Measurements from ENCODE around the gene PROCR.

- TF ChIP-seq CTCF (conservative IDR thresholded peaks at IDR 0.05 in 1 of 2, IDR thresholded peaks at IDR 0.05 in 1 of 2; ENCODE audit: low read depth in 1 of 2, low read length in 2 of 2): no peak
- no peak for TF ChIP-seq EZH2 (IDR thresholded peaks at IDR 0.05; ENCODE audit: low read length, missing control alignments)
Measured at GRCh38 chr20:35173576-35174192, 1.8 kb downstream of the PROCR start.
